HepG2 (cell line): ENCODE data around the gene SLC35F1. TPM values are rescaled to one million over a fixed set of nuclear protein-coding genes. Genes with fewer than 3 reads are reported as not detected.

Source experiments
- ATAC-seq: fragments of 200-7000 bp; cut with Tn5 transposase; 3 replicates; pipeline ENCODE4 v1.9.1; 2020; ENCODE audit warnings: mild to moderate bottlenecking, moderate library complexity
- BruUV-seq: library from RNA; stranded (reverse); fragments of 400-500 nt; replicated peaks from 2 replicates; lab custom pipeline; 2021; lab: Mats Ljungman, UMichigan
- CTCF ChIA-PET: fragments of 300-600 bp; formaldehyde crosslinking; extraction: SDS; loops from one replicate; lab custom pipeline; 2021; ENCODE audit warnings: low total read pairs, inconsistent platforms, low intra/inter-chr PET ratio; lab: Yijun Ruan, JAX
- POLR2A ChIA-PET: fragments of 350-600 bp; sonication (Branson Sonifier 250); formaldehyde crosslinking; loops from one replicate; lab custom pipeline; 2020; ENCODE audit warnings: antibody characterized with exemption, inconsistent platforms; lab: Yijun Ruan, JAX
- DNase-seq: peaks from one replicate; pipeline ENCODE4 v3.0.0-alpha.2; 2015; ENCODE audit warnings: low spot score
- FAIRE-seq: peaks from 3 replicates; lab custom pipeline; 2011; peaks lifted over from hg19 to GRCh38; lab: Jason Lieb, UNC
- H2AFZ ChIP-seq: one replicate; pipeline ENCODE4 v1.6.1; 2011; ENCODE audit warnings: low read length, inconsistent platforms
- H3K27ac ChIP-seq: fragments of 300-600 bp; 3 replicates; pipeline ENCODE4 v1.8.0; 2011; ENCODE audit warnings: mixed run types, mild to moderate bottlenecking, mixed read lengths, low read length, inconsistent platforms; ENCODE audit not compliant: insufficient read depth; ENCODE audit errors: extremely low read length
- H3K27me3 ChIP-seq, 2 experiments: fragments of 200-600 bp in 1 of 2; 2 replicates in 1 of 2; 3 replicates in 1 of 2; pipeline versions ENCODE4 v1.6.0 to v1.8.0; 2011; ENCODE audit warnings: low read length in 2 of 2, mild to moderate bottlenecking in 2 of 2, moderate library complexity in 2 of 2, inconsistent platforms in 1 of 2; ENCODE audit not compliant: insufficient read depth in 2 of 2, control insufficient read depth in 1 of 2
- H3K36me3 ChIP-seq, 2 experiments: fragments of 200-600 bp in 1 of 2; replicated peaks in 1 of 2; 2 replicates in 1 of 2; 3 replicates in 1 of 2; pipeline versions ENCODE4 v1.5.1 to v1.8.0; 2011; ENCODE audit warnings: low read length in 2 of 2, inconsistent platforms in 1 of 2; ENCODE audit not compliant: insufficient read depth in 2 of 2, control insufficient read depth in 1 of 2
- H3K4me1 ChIP-seq: 2 replicates; pipeline ENCODE4 v1.5.1; 2012; ENCODE audit warnings: low read length, inconsistent platforms; ENCODE audit not compliant: insufficient read depth
- H3K4me2 ChIP-seq: 2 replicates; pipeline ENCODE4 v1.6.0; 2011; ENCODE audit warnings: low read depth, low read length, inconsistent platforms
- H3K4me3 ChIP-seq, 3 experiments: fragments of 200-600 bp in 1 of 3; sonication (generic), shearing (Covaris generic) in 1 of 3; replicated peaks in 1 of 3; 2 replicates each; pipeline ENCODE4 v1.5.1; 2011 to 2016; ENCODE audit warnings: low read length in 3 of 3, inconsistent platforms in 2 of 3, low read depth in 2 of 3, mild to moderate bottlenecking in 2 of 3, control low read depth in 1 of 3, mixed read lengths in 1 of 3; ENCODE audit not compliant: insufficient read depth in 1 of 3
- H3K79me2 ChIP-seq: one replicate; pipeline ENCODE4 v1.6.1; 2011; ENCODE audit warnings: low read length, inconsistent platforms; ENCODE audit not compliant: insufficient read depth
- H3K9ac ChIP-seq: 2 replicates; pipeline ENCODE4 v1.6.0; 2011; ENCODE audit warnings: mild to moderate bottlenecking, low read depth, low read length, inconsistent platforms; ENCODE audit not compliant: insufficient read depth
- H3K9me3 ChIP-seq: 2 replicates; pipeline ENCODE4 v1.5.1; 2012; ENCODE audit warnings: mild to moderate bottlenecking, low read length
- H4K20me1 ChIP-seq: 2 replicates; pipeline ENCODE4 v1.6.0; 2011; ENCODE audit warnings: inconsistent platforms, mild to moderate bottlenecking, low read length, moderate library complexity; ENCODE audit not compliant: insufficient read depth
- ATF6 ChIP-seq: sonication (generic); formaldehyde crosslinking; conservative IDR thresholded peaks from 2 replicates; pipeline ENCODE4 v1.4.0; 2020; ENCODE audit warnings: missing genetic modification reagents
- EZH2 ChIP-seq: conservative IDR thresholded peaks from 2 replicates; pipeline ENCODE4 v1.6.1; 2012; ENCODE audit warnings: mild to moderate bottlenecking, low read depth, low read length, moderate library complexity
- NR2F2 ChIP-seq: IDR thresholded peaks from 2 replicates; pipeline ENCODE4 v1.6.1; 2012; ENCODE audit warnings: low read depth, inconsistent platforms, borderline replicate concordance
- PRDM4 ChIP-seq: sonication (generic); formaldehyde crosslinking; IDR thresholded peaks from 2 replicates; pipeline ENCODE4 v1.9.0; 2021; ENCODE audit warnings: missing genetic modification reagents, borderline replicate concordance
- SNAI1 ChIP-seq: sonication (generic); formaldehyde crosslinking; IDR thresholded peaks from 2 replicates; pipeline ENCODE4 v1.5.0; 2020; ENCODE audit warnings: mild to moderate bottlenecking, missing genetic modification reagents, borderline replicate concordance
- THAP11 ChIP-seq: IDR thresholded peaks from 2 replicates; pipeline ENCODE4 v1.6.1; 2016; ENCODE audit warnings: missing biosample characterization, missing genetic modification reagents
- THRA ChIP-seq: sonication (generic); formaldehyde crosslinking; IDR thresholded peaks from 2 replicates; pipeline ENCODE4 v1.4.0; 2020; ENCODE audit warnings: missing genetic modification reagents, borderline replicate concordance
- TOPORS ChIP-seq: sonication (generic); formaldehyde crosslinking; IDR thresholded peaks from 2 replicates; pipeline ENCODE4 v1.8.0; 2023; ENCODE audit warnings: mild to moderate bottlenecking, missing genetic modification reagents
- WIZ ChIP-seq: sonication (generic); formaldehyde crosslinking; IDR thresholded peaks from 2 replicates; pipeline ENCODE4 v1.5.1; 2020; ENCODE audit warnings: mild to moderate bottlenecking, missing genetic modification reagents
- XBP1 ChIP-seq: sonication (generic); formaldehyde crosslinking; IDR thresholded peaks from 2 replicates; pipeline ENCODE4 v1.5.0; 2020; ENCODE audit warnings: missing genetic modification reagents
- ZNF256 ChIP-seq: sonication (generic); formaldehyde crosslinking; conservative IDR thresholded peaks from 2 replicates; pipeline ENCODE4 v1.4.0; 2020; ENCODE audit warnings: missing genetic modification reagents
- ZNF562 ChIP-seq: sonication (generic); formaldehyde crosslinking; IDR thresholded peaks from 2 replicates; pipeline ENCODE4 v1.8.0; 2022; ENCODE audit warnings: missing genetic modification reagents, borderline replicate concordance
- ZNF672 ChIP-seq: sonication (generic); formaldehyde crosslinking; IDR thresholded peaks from 2 replicates; pipeline ENCODE4 v1.8.1; 2022; ENCODE audit warnings: missing genetic modification reagents
- WGBS: methylation state at CpG from one replicate; pipeline ENCODE4 v1.1.6; 2017; ENCODE audit warnings: low lambda C conversion rate; 5-methylcytosine and 5-hydroxymethylcytosine counted together
- in situ Hi-C: cut with HindIII; loops from 2 replicates; pipeline ENCODE4 v1.10.0; 2017; ENCODE audit warnings: low pct_unique_long_range_greater_than_20kb; ENCODE audit not compliant: extremely low pct_ligation_motif_present
- intact Hi-C: fragments of 100-400 bp; cut with micrococcal nuclease; formaldehyde crosslinking; loops from one replicate; pipeline ENCODE4 v1.10.0; 2022; ENCODE audit not compliant: unreplicated experiment
- polyA plus RNA-seq, 8 experiments: library from polyadenylated mRNA; depleted of rRNA in 3 of 8; stranded (reverse) in 7 of 8; unstranded in 1 of 8; fragments of >200 nt; fragmentation: Illumina TruSeq in 4 of 8; extraction: Trizol in 4 of 8; gene quantifications; 2 replicates each; pipeline versions ENCODE4 v1.2.1 to v1.2.3, GENCODE V29; 2011 to 2016; ENCODE audit warnings: low read depth in 4 of 8, missing spikeins in 1 of 8, mixed read lengths in 1 of 8; ENCODE audit not compliant: insufficient read depth in 1 of 8
- total RNA-seq, 5 experiments: library from RNA; depleted of rRNA; stranded (reverse); fragments of >200 nt; fragmentation: Illumina TruSeq; extraction: Trizol; gene quantifications; 2 replicates each; pipeline ENCODE4 v1.2.3, GENCODE V29; 2016; ENCODE audit warnings: low read depth in 1 of 5

The SLC35F1 gene
- total and polyA plus RNA-seq, 2 of the 13 experiments (the other 11 are each of a cell fraction or from before 2014, with no cell fraction given): 0.01 TPM; not detected in 1

- Histone ChIP-seq H3K9me3 (no peaks in the 10 kb centered on the region), H3K4me3 (no peak overlapping the region), H3K27me3 (no peaks in the 10 kb centered on the region; a peak in 1 of 5 replicates), H3K79me2 (no peaks in the 10 kb centered on the region), H3K9ac (no peak overlapping the region)
- FAIRE-seq: no peak
- no TSS peak for BruUV-seq
- ATAC-seq: no peak
- in situ Hi-C loops: loop anchor here (25.0 kb wide), 1 partner anchor 601 kb away; no protein-coding TSS in a partner anchor
- 0% methylated on average over 4 of the region's 4 CpGs for WGBS
- ChIA-PET POLR2A (no interaction called here), CTCF (no interaction called here)
- intact Hi-C loops: no loop called here
- DNase-seq: no peak
- TF ChIP-seq ZNF256 (CRISPR knock-in tag) (no peak), THAP11 (CRISPR knock-in tag) (no peak), WIZ (CRISPR knock-in tag) (no peak), ZNF562 (no peak), ATF6 (no peak), NR2F2 (no peak)
- TF ChIP-seq, all 625 proteins: peak for 0
- no peak overlapping the region for H3K4me2 ChIP-seq
- H3K36me3 ChIP-seq: no peaks in the 10 kb centered on the region
- H2AFZ ChIP-seq: no peak overlapping the region
- no peaks in the 10 kb centered on the region for H3K4me1 ChIP-seq
- H4K20me1 ChIP-seq: no peaks in the 10 kb centered on the region
- H3K27ac ChIP-seq: no peak overlapping the region
Measured at GRCh38 chr6:117986396-117986795, 79.3 kb downstream of the SLC35F1 start.

GRCh38 chr6:117989086-117989485 lies 82.0 kb downstream of the SLC35F1 start:
- CTCF ChIA-PET: no interaction called here
- Histone ChIP-seq H2AFZ (no peak overlapping the region), H3K79me2 (no peaks in the 10 kb centered on the region), H3K4me2 (no peak overlapping the region), H3K27me3 (no peaks in the 10 kb centered on the region; a peak in 1 of 5 replicates), H3K9me3 (no peaks in the 10 kb centered on the region), H3K9ac (no peak overlapping the region), H3K4me3 (no peak overlapping the region), H3K27ac (no peak overlapping the region), H3K36me3 (no peaks in the 10 kb centered on the region), H4K20me1 (no peaks in the 10 kb centered on the region), H3K4me1 (no peaks in the 10 kb centered on the region)
- POLR2A ChIA-PET: no interaction called here
- in situ Hi-C loops (loop anchor here (25.0 kb wide), 1 partner anchor 598 kb away; no protein-coding TSS in a partner anchor), intact Hi-C loops (no loop called here)
- no peak for ATAC-seq
- no TSS peak for BruUV-seq
- FAIRE-seq: no peak
- WGBS: 4% methylated on average over 3 of the region's 3 CpGs
- no peak for DNase-seq
- TF ChIP-seq TOPORS (no peak), EZH2 (no peak), PRDM4 (CRISPR knock-in tag) (no peak), XBP1 (CRISPR knock-in tag) (no peak), SNAI1 (CRISPR knock-in tag) (no peak), ZNF672 (no peak), THRA (no peak)
